Fibroblast of skin of scalp (primary cell): ENCODE measurements around the gene FAM120B.

Experiments used
- DNase-seq: peaks from one replicate; pipeline ENCODE4 v3.0.0-alpha.2; 2013

FAM120B gene

DNA sequence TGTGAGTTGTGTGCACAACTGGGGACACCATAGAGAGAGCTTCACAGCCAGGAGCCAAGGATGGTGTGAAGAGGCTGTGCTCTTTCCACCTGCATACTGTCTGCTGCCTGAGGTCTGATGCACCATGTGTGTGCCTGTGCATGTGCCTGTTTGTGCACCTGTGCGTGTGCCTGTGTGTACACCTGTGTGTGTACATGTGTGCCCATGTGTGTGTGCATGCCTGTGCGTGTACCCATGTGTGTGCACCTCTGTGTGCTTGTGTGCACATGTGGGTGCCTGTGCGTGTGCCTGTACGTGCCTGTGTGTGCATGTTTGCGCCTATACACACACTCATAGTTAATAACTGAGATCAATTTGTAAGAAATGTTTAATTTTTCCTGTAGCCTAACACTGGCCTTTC lies 51.3 kb downstream of the FAM120B start:
- DNase-seq: no peak

DNA sequence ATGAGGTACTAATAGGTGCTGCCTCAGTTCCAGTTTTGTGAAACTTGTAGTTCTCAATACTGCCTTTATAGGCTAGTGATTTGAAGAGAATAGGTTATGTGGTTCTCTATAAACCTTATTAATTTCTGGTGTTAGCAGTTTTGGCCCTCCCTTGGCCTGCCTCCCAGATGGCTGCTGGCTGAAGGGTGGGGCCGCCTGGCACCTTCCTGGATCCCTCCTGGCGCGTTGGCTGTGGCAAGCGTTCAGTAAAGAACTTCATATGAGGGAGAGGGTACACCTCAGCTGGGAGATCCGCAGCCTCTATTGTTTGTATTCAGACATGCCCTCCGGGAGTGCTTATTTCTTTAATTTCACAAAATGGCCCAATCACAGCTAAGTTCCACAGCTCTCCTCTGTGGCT lies 51.9 kb downstream of the FAM120B start:
- DNase-seq: no peak

DNA sequence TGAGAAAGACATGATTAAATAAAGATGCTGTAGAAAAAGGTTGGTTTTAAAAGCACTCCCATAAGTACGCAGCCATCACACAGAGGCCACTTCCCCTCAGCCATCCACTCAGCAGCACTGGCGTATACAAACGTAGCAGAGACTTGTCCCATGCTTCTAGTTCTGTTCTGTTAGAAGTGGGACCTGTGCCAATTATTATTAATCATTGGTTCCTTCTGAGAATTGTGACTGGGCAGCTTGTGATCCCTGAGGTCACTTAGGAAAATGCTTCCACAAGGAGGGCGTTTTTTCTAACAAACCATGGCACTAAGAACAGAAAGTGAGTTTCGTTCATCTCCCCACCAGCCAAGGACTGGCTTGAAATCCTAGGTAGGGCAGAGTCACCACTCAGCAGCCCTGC lies 53.9 kb downstream of the FAM120B start:
- DNase-seq: no peak

DNA sequence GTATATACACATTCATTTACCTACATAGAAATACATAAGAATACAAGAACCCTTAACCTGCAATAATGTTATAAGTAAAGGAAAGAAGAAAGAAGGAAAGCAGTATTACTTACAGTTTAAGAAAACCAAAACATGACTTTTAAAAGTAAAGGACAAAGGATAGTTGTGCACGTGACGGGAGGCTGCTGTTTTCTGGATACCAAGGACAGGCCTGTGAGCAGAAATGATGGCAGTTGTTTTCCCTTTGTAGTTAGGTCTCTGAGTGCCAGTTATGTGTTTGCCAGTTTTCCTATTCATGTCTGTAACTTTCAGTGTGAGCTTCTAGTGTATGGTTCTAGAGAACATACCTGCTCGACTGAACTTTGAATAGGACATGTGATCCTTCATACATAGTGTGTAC lies 54.8 kb downstream of the FAM120B start:
- DNase-seq: no peak

DNA sequence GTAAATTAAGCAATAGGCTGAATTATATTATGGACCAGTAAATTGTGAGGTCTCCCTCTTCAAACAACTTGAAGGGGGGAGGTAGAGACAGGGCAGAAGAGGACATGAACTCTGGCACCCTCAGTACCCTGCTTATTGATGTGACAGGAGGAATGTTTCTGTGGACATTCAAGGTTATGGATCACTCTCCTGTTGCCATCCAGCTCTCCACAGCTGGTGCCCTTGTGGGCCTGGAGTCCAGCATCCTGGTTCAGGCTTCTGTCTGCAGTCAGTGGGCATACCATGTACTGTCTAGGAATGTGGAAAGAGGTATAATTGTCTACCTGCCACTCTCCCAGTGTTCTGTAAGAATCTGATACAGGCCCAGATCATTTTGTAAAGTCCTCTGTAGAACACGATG lies 55.6 kb downstream of the FAM120B start:
- no peak for DNase-seq

DNA sequence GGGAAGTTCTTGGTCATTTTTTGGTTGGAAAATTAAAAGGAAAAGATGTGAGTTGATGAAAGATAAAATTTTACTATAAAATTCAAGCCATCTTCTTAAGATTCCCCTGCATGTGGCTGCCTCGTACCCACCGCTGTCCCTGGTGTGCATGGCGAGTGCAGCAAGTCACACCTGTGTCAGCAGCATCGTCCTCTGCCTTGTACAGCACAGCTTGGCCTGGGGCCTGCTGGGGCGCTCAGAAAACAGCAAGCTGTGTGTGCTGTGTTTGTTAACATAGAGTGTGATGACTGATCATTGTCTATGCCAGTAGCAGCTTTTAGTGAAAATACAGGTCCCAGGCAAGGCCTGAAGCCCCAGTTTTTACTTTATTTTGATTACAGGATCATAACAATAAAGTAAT lies 56.7 kb downstream of the FAM120B start:
- no peak for DNase-seq

DNA sequence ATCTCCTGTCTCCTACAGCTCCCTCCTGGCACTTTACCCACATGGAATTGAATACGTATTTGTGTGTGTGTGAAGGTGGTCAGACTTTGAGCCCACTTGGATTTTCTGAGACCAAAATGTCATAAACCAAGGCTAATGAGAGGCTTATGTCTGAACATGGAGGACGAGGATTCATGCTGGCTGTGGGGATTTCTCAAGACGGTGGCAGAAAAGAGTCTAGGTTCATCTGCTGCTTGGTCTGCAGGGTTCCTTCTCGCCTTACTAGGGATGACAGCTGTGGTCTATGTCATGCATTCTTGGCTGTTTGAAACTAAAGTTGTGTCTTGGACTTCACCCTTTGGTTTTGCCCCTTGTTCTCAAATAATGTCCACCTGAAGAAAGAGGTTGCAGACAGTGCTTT lies 58.6 kb downstream of the FAM120B start:
- DNase-seq: no peak

DNA sequence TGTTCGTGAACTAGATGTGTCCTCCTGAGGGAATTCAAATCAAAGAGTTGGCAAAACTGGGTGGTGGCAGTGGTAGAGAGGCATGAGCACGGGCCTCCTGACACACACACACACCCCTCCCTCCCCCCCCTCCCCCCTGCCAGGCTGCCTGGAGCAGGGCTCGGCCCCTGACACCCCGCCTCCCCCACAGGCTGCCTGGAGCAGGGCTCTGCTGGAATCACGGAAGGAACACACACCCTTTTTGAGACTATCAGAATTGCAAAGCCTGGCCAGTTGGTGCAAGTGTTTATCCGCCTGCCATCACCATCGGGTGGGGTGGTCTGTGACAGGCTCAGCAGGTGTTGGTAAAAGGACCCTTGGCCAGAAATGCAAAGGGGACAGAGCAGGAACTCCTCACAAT lies 59.0 kb downstream of the FAM120B start:
- peak; percentile 17 for DNase-seq

DNA sequence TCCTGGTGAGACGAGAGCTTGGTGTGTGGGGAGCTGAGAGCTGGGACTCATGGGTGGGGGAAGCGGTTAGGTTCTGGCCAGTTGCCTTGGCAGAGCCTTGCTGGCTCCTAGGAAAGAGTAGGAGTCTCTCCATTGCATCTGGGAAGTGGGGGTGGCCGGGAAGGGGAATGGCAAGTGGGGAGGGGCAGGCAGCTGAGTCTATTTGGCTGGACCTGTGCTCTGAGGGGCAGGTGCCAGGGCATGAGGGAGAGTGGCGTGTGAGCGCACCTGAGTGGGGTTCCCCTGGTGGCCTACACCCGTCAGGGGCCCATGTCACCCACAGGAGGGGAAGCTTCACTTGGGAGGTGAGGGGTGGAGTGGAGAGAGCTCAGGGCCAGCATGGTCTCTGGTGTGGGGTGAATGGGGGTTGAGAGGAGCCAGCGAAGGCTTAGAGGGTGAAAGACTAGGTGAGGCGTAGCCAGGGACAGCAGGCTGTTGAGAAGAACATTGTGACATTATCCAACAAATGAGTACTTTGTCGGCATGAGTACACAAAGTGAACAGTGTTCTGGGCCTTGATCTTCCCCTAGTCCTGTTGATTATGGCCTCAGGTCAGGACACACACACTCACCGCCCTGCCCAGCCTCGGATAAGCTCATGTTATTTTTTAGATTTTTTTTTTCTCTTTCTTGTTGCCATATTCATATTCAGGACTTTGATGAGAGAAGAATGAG lies 59.8 kb downstream of the FAM120B start:
- no peak for DNase-seq

DNA sequence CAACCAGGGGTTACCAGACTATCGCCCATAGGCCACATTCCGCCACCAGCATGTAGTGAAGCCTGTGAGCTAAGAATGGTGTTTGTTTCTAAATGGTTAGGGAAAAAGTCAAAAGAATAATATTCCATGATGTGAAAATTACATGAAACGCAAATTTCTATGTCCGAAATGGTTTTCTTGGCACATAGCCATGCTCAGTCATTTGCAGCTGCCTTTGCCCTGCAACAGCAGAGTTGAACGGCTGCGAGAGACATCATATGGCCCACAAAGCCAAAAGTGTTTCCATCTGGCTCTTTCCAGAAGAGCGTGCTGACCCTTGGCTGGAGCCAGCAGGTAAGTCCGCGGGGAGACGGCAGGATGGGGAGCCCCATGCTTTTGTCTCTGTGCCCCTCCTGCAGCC lies 60.7 kb downstream of the FAM120B start:
- no peak for DNase-seq

DNA sequence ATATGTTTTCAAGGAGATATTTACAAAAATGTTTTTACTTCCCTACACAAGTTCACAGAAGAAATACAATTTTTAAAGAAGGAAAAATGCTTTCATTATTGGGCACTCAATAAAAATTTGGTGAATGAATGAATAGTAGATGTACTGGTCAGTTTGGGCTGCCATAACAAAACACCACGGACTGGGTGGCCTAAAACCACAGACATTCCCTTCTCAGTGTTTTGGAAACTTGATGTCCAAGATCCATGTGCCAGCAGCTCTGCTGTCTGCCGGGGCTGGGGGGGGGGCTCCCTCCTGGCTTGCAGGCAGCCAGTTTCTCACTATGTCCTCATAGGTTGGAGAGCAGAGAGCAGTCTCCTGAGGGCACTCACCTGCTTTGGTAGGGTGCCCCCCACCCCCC lies 62.0 kb downstream of the FAM120B start:
- DNase-seq: no peak

DNA sequence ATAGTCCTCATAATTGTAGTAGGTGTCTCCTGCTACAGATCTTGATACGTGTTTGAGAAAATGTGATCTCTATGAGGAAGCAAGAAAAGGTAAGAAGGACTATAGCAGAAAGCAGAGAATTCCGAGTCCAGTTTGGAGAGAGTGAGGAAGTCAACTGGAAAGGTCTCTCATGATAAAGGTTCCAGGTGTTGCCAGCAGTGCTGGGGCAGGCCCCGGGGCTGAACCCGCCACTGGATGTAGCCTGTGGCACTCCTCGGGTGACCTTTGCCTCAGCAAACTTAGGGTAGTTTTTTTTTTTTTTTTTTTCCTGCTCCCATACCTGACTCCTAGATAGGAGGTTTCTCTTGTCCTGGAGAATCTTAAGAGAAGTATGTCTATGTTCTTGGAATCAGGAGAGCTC lies 62.8 kb downstream of the FAM120B start:
- no peak for DNase-seq

DNA sequence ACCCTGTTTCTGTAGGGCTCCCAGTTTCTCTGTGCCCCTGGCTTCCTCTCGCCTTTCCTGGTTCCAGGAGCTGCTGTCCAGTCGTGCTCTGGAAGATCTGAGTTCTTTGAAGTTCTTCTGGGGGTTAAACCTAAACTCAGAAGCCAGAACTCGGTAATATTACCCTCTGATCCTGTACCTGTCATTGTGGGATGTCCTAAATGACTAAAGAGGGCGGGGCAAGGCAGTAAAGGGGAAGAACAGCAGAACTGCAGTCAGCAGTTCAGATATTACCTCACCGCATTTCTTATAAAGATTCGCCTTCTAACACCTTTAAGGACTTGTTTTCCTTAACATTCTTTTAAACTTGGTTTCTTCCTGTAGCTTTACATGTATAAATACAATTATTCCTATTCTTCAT lies 63.9 kb downstream of the FAM120B start:
- DNase-seq: no peak

DNA sequence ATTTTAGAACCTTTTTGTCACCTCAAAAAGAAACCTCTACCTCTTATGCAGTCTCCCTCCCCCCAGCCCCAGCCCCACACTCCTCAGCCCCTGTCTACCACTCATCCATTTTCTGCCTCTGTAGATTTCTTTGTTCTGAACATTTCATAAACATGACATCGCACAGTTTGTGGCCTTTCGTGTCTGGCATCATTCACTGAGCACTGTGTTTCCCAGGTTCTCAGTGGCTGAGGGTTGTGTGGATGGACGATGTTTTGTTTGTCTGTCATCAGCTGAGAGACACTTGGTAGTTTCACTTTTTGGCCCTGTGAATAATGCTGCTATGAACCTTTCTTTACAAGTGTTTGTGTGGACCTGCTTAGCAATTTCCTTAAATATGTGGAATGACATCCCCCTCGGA lies 64.5 kb downstream of the FAM120B start:
- DNase-seq: peak; percentile 32

DNA sequence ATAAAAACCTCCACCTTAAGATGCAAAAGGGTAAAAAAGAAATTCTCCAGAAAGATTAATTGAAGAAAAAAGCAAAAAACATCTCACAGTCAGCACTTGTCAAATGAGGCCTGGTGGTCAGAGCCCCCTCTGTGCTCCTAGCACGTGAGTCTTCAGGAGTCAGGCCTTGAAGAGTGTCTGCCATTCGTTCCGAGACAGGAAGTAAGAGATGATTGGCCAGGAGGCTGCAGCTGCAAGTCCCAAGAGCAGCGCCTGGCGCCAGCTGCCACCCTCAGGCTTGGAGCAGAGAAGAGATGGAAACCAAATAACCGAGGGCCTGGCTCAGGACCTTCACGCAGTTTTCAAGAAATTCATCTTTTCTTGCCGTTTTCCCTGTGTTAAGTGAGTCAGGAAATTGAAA lies 65.0 kb downstream of the FAM120B start:
- DNase-seq: peak; percentile 14

DNA sequence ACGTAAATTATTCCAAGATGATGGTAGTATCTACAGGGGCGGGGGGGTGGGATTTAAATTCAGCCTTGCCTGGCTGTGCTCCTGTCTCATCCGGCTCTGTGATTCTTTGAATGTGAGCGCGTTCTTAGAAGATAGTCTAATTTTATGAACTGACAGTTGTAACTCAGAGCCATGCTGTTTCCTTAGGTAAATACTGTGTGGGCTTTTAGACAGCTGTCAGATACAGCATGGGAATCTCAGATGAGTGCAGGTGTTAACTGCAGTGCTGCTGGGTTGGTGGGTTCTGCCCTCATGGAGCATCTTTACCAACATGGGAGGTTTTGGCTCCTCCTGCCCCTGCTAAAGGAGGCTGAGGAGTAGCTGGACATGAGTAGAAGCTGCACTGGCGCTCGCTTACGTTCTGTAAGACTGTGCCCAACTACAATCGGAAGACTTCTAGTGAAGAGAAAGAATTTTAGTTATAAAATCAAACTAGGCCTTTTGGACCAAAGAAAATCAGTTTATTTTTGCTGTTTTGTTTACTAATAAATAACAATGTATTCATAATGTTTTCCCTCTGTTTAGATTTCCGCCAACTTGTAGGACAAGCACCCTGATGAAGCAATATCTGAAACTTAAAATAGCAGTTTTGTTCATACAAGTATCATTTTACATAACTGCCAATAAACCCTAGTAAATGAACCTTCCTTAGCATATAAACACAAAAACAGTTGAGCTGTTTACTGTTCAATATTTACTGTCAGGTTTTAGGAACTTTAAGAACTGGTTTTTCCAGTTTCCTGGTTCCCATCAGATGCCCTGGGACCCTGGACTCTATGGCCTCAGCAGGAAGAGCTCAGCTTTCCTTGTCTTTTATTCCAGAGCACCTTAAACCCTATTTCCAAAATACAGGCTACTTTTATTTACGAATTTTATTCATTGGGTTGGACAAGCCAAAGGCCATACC lies 66.1 kb downstream of the FAM120B start:
- no peak for DNase-seq

DNA sequence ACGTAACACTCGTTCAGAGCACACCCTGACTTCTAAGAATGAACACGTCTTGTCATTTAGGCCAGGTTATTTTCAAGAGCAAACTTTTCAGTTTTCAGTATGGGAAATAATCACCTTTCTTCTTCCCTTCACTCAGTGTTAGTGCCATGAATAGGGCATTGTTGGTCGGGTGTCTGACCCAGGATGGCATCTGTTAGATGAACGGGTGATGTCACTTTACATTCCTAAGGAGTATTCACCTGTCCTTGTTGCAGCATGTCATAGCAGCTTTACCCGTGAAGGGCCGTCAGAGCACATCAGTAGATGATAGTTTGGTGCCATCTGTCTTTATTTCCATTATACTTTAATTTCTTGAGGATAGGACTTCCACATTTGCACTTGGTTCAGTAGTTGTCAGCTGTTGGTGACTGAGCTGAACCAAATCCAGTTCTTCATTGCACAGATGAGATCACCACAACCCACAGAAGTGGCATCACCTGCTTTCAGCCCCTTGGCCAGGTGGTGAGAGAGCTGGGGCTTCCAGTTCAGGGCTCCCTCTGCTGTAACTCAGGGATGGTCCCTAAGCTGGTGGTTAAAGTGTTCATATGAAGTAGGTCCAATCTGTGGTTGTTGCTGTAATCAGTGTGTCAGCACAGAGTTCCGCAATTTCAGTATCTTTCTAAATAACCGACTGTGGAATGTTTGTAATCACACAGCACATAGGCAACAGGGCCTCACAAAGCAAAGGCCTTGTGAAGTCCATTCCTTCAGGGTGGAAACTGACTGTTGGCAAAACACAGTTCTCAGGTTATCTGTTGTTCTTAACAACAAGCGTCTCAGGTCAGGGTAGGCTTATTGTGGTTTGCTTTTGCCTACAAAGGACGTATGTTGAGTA lies 68.2 kb downstream of the FAM120B start:
- no peak for DNase-seq

DNA sequence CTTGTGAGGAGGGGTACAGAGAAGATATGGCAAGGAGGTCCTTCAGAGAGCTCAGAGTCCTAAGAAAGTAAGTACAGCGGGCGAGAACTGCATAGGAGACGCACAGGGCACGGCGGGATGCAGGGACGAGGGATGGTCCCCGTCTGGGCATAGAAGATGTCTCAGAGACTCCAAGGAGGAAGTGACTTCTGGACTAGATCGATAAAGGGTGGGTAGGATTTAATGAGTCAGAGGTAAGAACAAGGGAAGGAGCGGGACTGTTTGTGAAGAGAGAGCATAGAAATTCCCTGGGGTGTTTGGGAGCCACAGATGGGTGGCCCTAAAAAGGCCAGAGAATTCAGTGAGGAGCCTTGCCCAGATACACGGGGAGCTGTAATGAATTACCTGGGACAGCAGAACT lies 69.1 kb downstream of the FAM120B start:
- DNase-seq: no peak

DNA sequence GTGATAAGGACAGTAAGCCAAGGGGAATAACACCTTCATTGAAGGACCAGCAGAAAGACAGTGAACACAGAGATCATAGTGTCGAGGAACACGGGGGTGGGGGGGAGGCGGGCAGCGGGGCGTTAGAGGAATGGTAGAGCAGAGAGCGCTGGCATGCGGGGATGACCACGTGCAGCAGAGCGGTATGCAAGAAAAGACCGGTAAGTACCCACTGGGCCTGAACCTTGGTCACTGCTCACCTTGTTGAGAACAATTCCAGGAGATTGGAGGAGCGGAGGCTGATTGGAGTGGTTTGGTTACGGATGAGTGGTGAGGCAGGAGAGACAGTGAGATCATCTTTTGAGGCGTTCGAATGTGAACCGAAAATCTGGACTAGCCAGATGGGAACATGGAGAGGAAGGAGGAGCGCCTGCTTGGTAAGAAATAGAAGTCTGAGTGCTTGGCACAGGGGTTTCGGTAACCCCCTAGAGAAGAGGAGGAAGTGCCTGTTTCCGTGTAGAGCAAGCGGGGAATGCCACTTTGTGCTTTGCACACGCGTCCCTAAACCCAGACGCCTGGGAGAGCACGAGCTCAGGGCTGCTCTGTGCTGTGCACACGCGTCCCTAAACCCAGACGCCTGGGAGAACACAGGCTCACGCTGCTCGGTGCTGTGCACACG lies 70.0 kb downstream of the FAM120B start:
- DNase-seq: no peak

DNA sequence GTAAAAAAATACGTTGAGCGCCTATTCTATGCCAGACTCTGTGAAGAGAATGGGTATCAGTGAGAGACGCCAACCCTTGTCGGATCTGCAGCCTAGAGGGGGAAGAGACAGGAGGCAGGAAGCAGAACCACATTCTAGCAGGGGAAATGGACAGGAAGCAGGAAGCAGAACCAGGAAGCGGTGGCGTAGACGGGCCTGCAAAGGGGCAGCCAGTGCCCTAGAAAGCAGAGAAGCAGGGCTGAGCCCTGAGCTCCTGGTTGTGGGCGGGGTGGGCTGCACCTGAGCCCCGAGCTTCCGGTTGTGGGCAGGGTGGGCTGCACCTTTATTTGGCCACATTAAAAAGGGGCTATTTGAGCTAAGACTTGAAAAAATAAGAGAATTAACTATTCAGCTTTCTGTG lies 71.9 kb downstream of the FAM120B start:
- no peak for DNase-seq

DNA sequence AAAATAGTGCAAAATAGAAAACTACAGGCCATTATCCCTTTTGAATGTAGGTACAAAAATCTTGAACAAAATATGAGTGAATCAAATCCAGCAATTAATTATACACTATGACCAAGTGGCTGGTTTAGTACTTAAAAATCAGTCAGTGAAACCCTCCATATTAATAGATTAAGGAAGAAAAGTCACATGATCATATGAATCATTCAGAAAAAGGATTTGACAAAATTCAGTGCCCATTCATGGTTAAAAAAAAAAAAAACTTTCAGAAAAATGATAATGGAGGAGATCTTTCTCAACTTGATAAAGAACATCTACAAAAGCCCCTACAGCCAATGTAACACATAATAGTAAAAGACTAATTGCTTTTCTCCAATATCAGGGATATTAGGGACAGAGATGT lies 75.0 kb downstream of the FAM120B start:
- DNase-seq: no peak

DNA sequence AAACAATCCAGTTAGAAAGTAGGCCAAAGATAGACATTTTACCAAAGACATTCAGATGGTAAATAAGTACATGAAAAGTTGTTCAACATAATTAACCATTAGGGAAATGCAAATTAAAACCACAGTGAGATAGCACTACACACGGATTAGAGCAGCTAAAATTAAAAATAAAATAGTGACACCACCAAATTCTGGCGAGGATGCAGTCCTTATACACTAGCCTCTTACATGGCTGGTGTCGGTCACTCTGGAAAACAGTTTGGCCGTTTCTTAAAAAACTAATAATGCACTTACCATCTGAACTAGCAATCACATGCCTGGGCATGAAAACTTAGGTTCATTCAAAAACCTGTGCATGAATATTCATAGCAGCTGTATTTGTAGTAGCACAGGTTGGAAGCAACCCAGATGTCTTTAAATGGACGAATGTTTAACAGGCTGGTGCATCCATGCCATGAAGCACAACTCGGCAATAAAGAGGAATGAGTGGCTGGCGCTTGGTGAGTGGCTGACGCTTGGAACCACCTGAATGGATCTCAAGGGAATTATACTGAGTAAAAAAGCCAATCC lies 77.0 kb downstream of the FAM120B start:
- DNase-seq: no peak
